Occipital lobe (tissue), 2 donors: ENCODE measurements around the gene UBE2I. TPM values are rescaled to one million over a fixed set of nuclear protein-coding genes. Genes with fewer than 3 reads are reported as not detected.
A peak's percentile ranks its signal among the peaks of the same experiment; 100 is the strongest.
"Not testable (repeated sequence)": the region's sequence is repeated elsewhere in the genome, so short reads cannot be mapped to it uniquely, and the experiment has no call there.

Source experiments
- DNase-seq: peaks from one replicate; lab custom pipeline; 2025; lab: John Stamatoyannopoulos, UW
- total RNA-seq: library from RNA; depleted of rRNA; stranded (reverse); fragments of >200 nt; gene quantifications from one replicate; pipeline ENCODE4 v1.2.3, GENCODE V29; 2014

Gene UBE2I
- 42.7 TPM for total RNA-seq

DNA sequence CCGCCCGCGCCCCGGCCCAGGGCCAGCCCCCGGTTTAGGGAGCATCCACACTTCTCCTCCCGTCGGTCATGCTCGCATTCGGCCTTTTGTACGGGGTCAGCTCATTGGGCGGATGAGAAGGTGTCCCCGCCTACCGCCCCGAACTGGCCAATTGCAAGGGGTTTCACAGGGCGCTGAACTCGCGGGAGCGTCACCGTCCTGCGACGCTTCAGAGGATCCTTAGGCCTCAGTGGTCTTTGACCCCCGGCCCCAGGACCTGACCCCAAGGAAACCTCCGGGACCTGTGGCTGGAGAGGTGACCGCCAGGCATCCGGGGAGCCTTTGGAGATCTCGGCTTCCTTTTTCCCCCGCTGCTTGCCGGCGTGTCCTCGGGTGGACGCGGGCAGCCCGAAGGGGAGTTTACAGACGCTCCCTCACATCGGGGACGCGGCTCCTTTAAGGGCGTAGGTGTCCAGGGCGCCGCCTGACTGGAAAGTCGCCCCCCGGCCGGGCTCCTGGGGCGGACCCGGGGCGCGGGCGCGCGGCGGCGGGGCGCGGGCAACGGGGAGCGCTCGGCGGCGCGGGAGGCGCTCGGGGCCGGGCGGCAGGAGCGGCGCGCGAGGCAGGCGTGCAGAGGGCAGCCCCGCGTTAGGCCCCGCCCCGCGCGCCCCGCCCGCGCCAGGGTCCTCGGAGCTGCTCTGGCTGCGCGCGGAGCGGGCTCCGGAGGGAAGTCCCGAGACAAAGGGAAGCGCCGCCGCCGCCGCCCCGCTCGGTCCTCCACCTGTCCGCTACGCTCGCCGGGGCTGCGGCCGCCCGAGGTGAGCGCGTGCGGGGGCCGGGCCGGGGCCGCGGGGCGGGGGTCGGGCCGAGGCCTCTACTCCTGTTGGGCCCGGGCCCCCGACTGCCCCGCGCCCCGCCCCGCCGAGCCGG lies at the start of gene UBE2I:
UBE2I (plus strand) TSS at position 660 of the 909 bp plus-strand sequence. CDS start 4,395 bp downstream, outside the sequence.
- DNase-seq: peak; percentile 98

DNA sequence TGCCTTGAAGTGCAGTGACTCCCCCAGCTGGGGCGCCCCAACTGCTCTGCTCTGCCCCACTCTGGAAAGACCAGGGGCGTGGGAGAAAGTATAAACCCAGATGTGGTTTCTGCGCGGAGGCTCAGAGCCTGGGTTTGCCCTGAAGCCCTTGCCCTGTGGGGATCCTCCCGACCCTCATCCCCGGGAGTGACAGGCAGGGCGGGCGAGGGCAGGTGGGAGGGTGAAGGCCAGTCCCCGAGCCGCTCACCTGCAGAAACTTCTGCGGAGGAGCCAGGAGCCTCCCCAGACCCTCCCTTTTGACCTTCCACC lies 49.7 kb upstream of the UBE2I start:
- no peak for DNase-seq

DNA sequence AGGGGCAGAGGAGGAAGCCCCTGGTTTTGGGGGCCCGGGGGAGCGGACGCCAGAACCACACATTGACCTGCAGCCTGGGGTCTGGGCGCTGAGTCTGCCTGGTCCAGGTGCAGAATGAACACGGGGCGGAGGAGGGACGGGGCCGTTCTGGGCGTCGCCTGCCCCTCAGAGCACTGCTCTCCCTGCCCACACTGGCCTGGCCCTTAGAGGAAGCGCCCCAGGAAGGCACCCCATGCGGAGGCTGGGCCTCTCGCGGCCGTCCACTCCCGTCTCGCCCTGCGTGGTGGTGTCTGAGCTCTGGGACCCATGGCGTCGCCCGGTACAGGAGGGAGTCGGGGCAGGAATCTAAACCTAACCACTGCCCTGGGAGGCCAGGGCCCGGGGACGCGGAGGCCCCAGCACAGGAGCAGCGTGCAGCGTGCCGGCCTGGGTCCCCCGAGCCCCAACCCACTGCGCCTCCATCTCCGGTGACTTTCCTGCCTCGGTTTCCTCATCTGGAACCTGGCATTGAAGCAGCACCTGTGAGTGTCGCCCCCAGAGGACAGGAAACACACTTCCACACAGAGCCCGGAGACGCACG lies 49.2 kb upstream of the UBE2I start:
- DNase-seq: no peak

DNA sequence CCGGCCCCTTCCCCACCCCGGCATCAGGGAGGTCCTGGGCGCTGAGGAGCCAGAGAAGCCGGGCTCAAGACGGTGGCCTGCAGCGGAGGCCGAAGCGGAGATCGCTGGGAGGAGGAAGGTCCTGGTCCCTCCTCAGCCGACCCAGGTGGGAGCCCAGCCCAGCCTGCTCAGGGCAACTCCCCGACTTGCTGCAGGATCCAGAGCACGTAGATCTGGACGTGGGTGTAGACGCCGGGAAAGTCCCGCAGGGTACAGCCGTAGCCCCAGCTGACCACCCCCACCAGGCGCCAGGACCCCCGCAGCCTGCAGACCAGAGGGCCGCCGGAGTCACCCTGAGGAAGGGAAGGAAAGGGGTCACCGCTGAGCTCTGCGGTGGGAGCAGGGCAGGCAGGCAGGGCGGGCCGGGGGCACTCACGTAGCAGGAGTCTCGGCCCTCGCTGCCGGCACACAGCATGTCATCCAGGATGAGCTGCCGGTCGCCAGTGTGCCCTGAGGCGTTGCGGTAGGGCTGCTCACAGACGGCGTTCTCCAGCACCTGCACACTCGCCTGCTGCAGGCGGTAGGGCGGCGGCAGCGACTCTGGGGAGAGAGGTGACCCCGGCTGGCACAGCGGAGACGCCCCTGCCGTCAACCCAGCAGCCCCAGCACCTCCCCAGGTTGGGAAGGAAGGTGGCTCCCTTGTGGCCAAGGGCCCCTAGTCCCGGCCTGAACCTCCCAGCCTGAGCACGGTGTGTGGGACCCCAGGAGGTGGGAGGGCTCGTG lies 48.1 kb upstream of the UBE2I start:
- no peak for DNase-seq

- no peak for DNase-seq
These were observed 47.1 kb upstream of the UBE2I start for GRCh38 chr16:1262210-1262845.

GRCh38 chr16:1262846-1263221 lies 46.6 kb upstream of the UBE2I start:
- no peak for DNase-seq

GRCh38 chr16:1263591-1264344 lies 45.7 kb upstream of the UBE2I start:
- DNase-seq: no peak

DNA sequence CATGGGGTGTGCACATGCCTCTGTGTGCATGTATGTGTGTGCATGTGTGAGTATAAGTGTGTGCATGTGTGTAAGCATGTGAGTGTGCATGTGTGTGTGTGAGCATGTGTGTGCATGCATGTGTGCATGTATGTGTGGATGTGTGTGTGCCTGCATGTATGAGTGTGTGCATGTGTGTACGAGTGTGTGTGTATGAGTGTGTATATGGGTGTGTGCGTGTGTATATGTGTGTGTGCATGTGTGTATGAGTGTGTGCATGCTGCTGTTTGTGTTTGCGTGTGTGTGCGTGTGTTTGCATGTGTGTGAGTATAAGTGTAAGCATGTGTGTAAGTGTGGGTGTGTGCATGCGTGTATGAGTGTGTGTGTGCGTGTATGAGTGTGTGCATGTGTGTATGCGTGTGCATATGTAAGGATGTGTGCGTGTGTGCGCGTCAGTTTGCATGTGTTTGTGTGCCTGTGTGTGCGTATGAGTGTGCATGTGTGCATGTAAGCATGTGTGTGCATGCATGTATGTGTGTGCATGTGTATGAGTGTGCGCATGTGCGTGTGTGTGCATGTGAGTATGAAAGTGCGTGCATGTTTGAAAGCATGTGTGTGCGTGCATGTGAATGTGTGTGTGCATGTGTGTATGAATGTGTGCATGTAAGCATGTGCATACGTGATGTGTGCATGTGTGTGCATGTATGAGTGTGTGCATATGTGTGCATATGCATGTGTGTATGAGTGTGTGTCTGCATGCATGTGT lies 44.9 kb upstream of the UBE2I start:
- DNase-seq: no peak

GRCh38 chr16:1265090-1265630 lies 44.3 kb upstream of the UBE2I start:
- no peak for DNase-seq

GRCh38 chr16:1265826-1266225 lies 43.6 kb upstream of the UBE2I start:
- DNase-seq: no peak

DNA sequence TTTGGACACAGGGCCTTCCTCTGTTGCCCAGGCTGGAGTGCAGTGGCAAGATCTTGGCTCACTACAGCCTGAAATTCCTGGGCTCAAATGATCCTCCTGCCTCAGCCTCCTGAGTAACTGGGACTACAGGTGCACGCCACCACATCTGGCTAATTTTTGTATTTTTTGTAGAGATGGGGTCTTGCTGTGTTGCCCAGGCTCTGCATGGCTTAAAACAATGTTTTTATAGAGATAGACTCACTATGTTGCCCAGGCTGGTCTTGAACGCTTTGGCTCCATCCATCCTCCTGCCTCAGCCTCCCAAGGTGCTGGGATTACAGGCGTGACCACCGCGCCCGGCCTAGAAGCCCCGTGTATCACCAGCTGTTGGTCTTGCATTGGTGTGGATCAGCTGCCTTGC lies 40.0 kb upstream of the UBE2I start:
- DNase-seq: not testable (repeated sequence)

- DNase-seq: no peak
These were observed 38.1 kb upstream of the UBE2I start for GRCh38 chr16:1271380-1271723.

- not testable (repeated sequence) for DNase-seq
These were observed 37.6 kb upstream of the UBE2I start for GRCh38 chr16:1271724-1272413.

GRCh38 chr16:1272453-1273198 lies 36.8 kb upstream of the UBE2I start:
- DNase-seq: no peak

DNA sequence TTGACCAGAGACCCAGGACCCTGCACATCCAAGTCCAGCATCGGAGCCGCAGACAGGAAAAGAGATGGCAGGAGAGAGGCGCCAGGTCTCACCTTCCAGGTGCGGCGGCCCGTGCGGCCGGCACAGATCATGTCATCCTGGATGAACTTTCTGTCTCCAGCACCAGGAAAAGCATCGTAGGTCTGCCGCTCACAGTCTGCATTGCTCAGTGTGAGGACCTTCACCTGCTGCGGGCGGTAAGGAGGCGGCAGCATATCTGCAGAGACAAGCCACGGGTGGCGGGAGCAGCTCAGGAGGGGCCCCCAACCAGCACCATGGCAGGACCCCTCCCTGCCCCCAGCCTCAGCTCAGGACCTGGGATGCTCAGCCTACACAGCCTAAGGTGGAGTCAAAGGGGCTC lies 35.6 kb upstream of the UBE2I start:
- DNase-seq: no peak

- DNase-seq: no peak
These were observed 34.7 kb upstream of the UBE2I start for GRCh38 chr16:1274767-1275166.

DNA sequence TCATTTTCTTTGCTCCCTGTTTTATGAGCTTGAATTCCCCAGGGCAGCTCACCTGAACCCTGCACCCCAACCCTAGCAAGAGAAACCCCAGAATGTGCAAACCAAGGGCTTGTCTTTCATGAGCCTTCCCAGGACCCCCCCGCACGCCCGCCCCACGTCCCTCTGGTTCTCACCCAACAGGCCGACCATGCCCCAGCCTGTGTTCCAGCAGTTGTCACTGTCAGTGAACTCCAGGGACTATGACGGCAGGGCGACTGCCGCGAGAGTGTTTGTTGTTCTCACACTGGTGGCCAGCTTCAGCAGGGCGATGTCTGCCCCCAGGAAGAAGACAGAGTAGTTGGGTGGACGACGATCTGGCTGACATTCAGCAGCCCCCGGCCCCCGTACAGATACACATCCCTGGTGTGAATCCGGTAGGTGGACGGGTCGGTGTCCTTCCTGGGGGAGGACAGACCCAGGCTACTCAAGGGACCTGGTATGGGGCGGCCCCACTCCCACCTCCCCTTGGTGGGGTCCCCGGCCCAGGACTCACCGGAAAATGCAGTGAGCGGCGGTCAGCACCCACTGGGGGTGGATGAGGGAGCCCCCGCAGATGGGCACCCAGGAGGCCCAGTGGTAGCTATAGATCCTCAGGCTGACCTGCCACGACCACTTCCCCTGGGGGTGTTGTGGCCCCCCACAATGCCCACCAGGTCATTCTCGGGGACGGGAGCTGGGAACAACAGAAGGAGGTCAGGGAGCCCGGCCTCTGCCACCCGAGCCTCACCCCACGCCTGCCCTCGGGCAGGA lies 33.5 kb upstream of the UBE2I start:
- no peak for DNase-seq

GRCh38 chr16:1276580-1276878 lies 32.9 kb upstream of the UBE2I start:
- DNase-seq: no peak
